GM19099 (cell line): Measurements from ENCODE around the gene IL17A.

ENCODE experiments used
- POLR2A ChIP-seq: IDR thresholded peaks from 3 replicates; pipeline ENCODE4 v1.6.1; 2011; ENCODE audit warnings: low read depth; ENCODE audit not compliant: insufficient read length; ENCODE audit errors: extremely low read depth

Gene IL17A

DNA sequence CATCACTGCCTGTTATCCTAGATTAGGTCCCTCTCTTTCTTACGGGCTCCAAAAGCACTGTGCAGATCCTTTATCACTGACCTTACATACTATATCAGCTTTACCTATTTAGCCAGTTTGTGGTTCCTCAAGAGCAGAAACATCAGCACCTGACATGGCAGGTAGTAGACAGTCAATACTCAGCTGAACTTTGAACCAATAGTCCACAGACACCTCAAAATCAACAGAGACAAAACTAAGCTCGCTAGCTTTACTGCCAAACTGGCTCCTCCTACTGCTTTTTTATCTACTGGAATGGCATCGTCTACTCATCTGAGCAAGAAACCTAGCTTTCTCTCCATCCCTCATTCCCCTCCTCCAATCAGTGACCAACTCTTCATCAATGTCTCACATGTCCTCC, 5.6 kb downstream of the IL17A start:
- TF ChIP-seq POLR2A = no peak

DNA sequence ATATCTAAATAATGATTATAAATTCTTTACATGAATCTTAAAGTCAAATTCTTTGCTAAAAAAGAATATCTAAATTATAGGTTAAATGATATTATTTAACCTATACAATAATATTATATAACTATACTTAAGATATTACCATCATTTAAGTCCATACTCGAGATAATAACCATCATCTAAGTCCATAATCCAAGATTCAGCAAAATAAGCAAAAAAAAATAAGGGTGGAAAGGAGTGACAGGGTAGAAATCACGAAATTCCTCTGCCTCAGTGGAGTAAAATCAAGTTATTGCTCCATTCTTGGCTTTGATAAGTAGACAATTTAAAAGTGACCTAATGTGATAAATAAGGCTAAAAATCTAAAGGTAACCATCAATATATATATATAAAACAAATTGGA, 9.7 kb downstream of the IL17A start:
- no peak for TF ChIP-seq POLR2A

DNA sequence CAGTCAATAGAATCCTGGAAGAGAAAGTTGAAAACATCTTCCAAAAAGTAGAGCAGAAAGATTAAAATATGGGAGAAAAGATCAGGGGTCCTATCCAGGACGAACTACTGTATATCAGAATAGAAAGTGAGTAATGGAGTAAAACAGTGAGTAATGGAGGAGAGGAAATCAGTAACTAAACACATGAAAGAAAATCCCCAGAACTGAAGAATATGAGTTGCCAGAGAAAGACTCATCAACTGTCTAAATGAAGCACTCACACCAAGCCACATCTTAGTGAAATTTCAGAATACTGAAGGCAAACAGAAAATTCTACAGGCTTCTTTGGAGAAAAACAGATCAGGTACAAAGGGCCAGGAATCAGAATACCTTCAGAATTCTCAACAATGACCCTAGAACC, 14.9 kb downstream of the IL17A start:
- no peak for TF ChIP-seq POLR2A

DNA sequence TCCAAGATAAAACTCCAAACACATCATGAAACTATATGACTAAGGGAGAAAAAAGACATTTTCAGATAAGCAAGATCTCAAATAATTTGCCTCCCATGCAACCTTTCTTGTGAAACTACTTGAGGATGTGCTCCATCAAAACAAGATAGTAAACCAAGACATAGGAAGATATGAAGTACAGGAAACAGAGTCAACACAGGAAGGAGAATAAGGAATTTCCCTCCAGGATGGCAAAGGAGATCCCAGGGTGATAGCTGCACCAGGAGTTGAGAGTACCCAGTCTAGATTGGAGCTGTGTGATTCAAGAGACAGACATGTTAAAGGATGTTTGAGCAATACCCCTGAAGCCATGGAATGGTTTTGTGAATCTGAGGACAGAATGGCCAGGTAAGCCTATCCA, 15.3 kb downstream of the IL17A start:
- no peak for TF ChIP-seq POLR2A

DNA sequence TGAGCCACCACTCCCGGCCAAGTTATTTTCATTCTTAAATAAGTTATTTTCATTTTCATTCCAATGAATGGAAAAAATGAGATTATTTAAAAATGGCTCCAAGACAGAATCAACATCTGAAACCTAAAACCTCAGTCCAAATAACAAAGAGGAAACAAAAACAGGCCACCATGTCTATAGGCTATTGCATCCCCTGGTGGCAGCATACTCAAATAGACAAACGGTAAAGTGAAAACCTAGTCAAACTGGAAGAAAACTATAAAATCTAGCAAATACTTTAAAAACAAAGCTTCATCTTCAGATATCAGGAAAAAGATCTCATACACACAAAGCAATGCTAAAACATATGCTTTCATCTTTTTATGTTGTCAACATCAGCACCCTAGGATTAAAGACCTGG, 20.9 kb downstream of the IL17A start:
- no peak for TF ChIP-seq POLR2A

DNA sequence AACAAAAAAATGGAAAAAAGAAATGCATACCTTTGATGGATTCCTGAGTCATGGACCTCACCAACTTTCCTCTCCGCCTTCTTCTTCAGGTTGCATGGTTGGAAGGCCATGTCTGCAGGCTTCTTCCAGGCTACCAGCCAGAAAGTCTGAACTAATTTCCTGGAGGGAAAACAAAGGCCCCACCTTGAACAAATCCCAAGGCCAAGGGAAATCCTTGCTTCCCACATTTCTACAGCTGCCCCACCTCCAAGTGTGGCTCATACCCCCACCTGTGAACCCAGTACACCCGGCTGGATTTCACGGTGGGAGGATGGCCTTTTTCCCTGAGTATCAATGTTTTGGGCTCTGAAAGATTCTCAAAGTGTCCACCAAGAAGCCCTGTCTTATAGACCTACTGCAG, 22.4 kb downstream of the IL17A start:
- TF ChIP-seq POLR2A = no peak

DNA sequence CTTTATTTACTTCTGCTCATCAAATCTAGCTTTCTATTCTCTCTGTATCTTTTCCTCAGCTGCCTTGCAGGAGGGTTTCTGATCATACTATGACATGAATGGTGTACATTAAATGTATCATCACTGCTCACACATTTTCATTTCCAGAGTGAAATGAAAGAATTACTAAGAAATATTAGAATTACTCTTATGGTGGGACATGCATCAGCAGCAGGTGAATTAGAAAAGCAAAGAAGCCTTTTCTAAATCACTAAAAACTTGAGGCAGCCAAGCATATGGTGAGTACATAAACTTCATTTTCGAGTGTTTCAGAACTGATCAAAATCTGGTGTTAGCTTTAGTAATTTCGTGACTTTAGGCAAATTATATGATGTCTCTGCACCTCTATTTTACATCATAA, 23.6 kb downstream of the IL17A start:
- no peak for TF ChIP-seq POLR2A

DNA sequence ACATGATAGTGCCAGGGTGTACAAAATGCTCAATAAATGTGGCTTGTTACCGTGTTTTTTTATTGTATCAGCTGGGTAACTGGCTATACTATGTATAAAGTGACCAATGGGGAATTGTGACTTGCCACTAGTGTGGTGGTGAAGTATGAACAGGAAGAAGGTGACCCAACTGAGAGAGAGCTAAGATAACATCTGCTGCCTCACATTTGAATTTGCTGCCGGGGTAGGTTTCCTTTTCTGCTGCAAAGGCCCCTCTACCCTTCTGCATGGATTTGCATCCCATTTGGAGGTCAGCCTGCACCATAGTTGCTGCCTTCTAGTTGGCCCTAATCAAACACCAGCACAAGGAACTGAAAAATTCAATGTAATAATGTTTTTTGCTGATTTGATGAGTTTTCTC, 24.1 kb downstream of the IL17A start:
- TF ChIP-seq POLR2A = no peak

DNA sequence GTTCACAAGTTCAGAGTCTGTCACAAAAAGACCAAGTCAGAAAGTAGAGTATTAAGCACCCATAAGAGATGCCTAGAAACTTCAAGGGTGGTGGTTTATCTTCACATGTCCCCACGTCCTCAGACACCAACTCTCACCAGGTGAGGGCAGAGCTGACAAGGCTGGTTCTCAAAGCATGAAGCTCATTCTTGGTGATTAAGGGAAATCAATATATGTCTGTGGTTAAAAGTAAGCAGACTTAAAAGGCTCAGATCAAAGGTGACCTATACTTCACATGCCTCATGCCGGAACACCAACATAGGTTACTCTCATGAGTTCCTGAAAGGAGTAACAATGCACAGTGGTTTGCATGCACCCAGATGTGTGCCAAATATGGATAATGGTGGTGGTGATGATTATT, 27.0 kb downstream of the IL17A start:
- no peak for TF ChIP-seq POLR2A

DNA sequence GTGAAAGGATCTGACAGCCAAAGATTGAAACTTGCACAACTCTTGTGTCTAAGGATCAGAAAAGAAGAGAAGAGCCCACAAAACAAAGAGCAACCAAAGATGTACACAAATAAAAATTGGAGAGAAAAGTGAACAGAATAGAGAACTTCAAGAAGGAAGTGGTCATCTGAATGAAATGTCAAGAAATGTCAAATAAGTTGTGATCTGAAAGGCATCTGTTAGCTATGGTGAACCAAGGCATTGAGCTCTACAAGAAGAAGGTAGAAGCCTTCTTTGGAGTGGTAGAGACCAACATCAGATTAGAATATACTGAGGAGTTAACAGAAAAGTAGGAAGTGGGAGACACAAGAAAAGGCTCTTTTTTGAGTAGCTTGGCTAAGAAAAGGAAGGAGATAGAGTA, 29.6 kb downstream of the IL17A start:
- no peak for TF ChIP-seq POLR2A

DNA sequence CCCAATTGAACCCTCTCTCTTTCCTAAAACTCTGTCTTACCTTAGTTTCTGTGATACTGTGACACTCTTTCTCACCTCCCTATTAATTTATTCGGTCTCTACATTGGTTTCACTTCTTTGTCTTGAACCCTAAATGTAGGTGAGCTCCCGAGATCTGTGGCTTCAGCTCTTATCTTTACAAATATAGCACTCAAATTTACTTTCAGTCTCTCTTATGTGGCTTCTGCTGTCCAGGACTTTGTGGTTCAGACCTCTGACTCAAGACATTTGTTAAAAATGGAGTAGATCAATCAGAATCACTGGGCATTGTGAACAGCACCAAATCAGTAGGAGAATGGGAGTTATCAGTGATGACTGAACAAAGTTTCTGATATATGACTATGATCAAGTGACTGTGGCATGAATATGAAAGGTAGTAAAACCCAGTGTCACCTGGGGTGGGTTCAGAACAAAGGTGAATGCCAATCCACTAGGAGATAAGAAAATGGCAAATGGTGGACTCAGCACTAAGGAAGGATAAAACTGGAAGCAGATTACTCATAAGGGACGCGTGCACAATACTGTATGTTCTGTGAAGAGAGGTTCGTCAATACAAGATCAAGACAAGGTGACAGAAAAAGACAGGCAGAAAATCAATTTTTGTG, 30.9 kb downstream of the IL17A start:
- no peak for TF ChIP-seq POLR2A

DNA sequence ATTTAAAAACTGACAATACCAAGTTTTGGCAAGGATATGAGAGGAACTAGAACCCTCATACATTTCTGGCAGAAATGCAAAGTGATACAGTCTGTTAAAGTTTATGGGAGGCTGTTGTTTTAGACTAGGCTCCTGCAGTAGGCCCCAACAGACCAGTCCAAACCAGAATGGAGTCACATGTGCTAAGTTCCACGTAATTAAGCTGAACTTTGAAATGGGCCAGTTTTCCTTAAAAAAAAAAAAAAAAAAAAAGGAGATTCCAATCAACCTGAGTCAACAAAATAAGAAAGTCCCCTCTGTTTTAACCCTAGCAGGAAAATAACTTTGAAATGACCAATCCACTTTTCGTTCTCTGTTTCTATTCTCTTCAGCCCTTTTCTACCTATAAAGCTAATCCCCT, 31.6 kb downstream of the IL17A start:
- no peak for TF ChIP-seq POLR2A

DNA sequence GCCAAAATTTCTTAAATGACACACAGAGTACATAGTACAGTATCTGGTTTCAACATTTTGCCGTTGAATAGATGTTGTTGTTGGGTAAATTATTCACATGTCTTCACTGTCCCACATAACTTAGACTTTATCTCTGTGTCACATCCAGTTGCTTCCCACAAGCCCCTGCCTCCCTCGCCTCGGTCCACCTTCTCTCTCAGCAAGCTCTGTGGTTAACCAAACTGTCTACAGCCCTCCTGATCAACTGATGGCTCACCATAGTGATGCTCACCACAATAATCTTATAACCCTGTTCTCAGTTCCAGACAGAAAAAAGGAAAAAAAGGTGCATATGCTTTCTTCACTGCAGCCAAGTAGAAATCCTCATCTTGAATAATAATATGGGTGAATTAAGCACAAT, 35.1 kb downstream of the IL17A start:
- no peak for TF ChIP-seq POLR2A

DNA sequence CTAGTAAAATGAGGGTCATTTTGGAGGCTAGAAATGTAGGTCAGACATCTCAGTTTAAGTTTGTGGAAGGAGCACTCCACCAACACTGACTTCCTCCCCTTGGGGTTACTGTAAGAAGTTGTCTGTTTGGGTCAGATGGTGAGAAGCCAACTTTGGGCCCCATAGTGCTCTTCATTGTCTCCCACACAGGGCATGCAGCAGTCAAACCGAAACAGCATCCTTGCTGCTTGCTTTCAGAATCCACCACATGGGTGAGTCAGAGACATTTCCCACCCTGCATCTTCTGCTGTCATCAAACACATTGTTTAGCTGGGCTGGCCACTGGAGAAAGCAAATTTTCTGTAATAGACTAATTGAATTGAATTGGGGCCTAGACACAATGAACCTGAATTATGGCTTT, 41.3 kb downstream of the IL17A start:
- no peak for TF ChIP-seq POLR2A

DNA sequence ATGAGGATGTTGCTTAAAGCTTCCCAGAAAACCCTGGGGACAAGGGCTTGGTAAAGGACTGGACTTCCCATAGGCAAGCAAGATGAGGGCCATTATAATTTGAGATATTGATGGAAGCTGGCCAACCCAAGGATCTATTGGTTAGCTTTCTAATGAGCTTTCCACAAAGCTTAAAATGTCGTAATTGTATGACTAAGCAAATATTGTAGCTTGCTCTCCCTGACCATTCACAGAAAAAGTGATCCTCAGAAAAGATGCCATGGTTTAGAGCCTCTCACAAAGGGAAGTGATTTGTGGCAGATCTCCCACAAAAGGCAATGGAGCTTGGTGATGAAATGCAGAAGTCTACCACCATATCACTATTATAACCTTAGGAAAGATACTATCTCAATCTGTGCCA, 44.5 kb downstream of the IL17A start:
- TF ChIP-seq POLR2A = no peak

DNA sequence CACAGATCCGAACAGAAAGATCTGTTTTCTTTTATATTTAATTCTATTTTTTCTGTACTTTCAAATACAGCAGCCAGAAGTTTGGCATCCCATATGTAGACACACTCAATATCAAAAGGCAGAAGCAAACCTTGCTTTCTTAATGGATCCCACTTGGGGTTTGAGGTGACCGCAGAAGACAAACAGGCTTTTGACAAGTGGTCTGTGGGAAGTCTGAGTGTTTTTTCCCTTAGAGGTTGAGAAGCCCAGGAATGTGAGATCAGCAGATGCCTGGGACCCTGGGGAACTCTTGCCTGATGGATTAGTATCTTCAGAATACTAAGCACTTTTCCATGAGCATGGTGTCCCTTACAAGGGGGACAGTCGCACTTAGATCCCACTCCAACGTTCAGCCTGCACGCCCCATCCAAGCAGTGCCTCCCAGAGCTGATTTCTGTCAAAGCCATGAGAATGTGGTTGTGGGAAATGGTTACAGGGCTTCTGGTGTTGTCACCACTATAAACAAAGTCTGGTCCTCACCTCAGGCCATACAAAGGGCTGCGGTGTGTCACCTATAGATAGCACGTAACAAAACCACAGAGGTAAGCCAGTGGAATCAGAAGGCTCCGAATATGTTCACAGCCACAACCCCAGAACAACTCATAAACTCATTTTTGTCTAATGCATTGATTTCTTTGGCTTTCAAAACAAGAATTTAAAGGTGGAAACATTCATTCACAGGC, 45.4 kb downstream of the IL17A start:
- no peak for TF ChIP-seq POLR2A

DNA sequence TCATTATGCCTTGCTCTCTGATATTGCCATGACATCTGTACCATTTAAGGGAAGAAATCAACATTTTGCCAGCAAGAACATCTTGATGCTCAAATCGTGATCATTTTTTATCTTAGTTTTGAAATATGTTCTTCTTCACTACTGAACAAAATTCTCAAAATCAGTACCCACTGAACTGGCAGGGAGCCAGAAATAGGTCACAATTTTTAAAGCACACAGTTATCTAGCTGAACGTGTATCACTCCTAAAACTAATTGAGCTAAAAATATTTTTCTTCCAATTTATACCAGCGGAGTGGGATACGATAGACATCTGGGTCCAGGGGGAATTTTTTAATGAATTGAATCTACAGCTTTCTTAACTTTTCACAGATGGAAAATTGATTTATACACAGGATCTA, 46.8 kb downstream of the IL17A start:
- no peak for TF ChIP-seq POLR2A

DNA sequence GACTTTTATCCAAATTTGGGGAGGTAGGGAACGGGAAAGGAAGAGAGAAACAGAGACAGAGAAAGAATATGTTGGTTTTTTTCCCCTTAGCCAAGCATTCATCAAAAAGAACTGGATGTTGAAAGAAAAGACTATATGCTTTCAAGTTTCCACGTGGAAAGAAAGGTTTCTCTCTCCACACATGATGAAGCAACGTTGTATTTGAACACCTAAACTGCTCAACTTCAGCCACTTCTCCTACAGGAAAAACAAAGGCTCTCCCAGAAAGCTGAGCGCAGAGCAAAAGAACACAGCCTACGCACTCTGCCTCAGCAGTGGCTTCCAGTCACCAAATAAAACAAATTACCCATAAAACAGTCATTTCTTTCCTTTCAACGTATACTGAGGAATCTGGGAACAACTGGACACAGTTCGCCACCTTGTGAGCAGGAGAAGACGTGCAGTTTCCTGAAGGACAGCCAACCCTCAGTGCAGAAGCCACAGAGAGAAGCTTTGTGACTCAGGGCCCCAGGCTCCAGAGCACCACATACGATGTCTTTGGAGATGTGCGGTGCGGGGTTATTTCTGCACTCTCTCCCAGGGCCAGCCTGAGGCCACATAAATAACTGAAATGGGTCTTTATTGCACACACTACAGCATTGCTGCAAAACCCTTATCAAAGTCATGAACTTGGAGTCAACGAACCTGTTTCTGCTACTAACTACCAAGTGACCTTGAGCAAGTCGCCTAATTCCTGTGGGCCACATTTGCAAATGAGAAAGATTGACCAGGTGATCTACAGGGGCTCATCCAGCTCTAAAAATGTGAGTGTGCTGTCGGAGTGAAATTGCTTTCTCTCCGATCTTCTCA, 48.0 kb downstream of the IL17A start:
- TF ChIP-seq POLR2A = no peak
